T follicular helper cell (primary cell): ENCODE results near the gene PI4KA.

Experiments used
- DNase-seq: peaks from one replicate; pipeline ENCODE4 v3.0.0-alpha.2; 2020; ENCODE audit warnings: low read depth

Gene PI4KA

DNA sequence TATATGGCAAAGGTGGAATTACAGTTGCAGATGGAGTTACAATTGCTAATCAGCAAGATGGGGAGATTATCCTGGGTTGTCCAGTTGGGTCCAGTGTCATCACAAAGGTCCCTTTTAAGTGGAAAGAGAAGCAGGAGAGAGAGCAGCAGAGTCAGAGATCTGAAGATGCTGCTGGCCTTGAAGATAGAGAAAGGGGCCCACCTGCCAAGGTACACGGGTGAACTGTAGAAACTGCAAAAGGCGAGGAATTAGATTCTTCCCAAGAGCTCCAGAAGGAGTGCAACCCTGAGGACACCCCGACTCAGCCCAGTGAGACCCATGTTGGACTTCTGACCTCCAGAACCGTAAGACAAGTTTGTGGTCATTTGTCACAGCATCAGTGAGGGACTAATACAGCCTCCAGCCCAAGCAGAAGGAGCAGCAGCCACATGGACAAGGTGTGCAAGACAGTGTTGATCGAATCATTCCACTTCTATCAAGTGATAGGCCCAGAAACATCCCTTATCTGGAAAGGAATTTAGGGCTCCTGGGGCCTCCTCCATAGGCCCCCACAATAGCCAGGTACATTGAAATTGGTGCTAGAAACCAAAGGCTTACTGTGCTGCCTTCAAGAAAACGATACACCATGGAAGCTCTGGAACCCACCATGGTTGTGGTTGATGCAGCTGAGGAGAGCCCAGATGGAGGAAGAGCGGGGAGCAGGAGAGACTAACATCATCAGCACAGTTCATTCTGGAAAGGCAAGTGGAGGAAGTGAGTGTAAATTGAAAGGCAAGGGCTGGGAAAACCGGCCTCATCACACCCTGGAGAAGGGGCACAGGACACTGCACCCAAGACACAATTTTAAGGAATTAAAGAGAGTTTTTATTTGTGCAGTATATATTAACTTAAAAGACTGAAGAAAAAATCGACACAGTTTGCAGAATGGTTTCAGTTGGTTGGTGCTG lies 23.5 kb upstream of the PI4KA start:
- no peak for DNase-seq

DNA sequence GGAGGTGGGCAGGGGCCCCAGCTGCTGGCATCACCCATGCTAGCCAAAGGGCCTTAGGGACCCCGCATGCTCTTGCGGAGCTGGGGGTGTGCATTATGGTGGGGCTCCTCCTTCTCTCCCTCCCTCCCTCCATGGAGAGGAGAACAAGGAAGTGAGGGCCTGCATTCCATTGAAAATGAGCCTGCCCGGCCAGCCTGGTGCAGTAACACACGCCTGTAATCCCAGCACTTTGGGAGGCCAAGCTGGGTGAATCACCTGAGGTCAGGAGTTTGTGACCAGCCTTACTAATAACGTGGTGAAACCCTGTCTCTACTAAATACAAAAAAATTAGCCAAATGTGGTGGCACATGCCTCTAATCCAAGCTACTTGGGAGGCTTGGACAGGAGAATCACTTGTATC lies 22.6 kb upstream of the PI4KA start:
- no peak for DNase-seq

DNA sequence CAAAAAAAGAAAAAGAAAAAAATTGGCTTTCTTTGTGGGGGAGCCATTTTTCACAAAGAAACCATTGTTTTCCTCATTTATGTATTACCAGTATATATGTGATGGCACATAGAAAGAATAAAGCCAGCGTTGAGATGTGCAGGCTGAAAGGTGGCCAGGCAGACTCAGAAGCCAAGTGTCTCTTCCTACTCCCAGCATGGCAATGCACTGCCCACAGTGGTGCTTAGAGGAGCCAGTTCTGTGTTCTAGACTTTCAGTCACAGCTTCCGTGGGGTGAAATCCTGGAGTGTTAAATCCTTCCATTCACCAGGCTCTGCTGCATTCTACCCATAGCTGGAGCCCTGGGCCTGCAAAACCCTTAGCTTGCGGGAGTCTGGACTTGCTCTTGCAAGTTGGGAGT lies 19.1 kb upstream of the PI4KA start:
- no peak for DNase-seq

DNA sequence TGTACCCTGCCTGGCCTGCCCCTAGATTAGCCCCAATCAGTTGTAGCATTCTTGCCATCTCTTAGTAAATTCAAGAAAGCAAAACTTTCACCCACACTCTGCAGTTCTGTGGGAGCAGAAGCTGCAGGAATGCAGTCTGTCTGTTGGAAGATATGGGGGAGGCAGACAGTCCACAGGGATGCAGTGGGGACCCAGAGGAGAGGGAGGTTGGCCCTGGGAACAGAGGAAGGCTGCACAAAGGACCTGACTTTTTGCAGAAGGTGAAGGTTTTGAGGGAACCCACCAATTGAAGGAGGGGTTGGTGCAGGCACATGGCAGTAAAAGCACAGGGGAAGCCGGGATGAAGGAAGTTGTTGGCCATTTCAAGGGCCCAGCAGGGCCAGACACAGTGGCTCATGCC lies 16.7 kb upstream of the PI4KA start:
- DNase-seq, result no peak

DNA sequence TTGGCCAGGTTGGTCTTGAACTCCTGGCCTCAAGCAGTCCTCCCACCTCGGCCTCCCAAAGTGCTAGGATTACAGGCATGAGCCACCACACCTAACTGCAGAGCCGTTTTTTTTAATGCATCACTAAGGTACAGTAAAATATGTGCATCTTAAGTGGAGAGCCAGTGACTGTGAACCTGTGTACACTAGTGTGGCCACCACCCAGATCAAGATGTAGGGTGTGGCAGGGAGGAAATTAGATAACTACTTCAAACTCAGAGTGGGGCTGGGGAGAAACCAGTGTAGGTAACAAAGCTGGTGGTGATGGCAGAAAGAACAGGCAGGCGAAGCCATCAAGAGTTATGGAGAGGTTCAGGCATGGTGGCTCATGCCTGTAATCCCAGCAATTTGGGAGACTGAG lies 14.6 kb upstream of the PI4KA start:
- no peak for DNase-seq

DNA sequence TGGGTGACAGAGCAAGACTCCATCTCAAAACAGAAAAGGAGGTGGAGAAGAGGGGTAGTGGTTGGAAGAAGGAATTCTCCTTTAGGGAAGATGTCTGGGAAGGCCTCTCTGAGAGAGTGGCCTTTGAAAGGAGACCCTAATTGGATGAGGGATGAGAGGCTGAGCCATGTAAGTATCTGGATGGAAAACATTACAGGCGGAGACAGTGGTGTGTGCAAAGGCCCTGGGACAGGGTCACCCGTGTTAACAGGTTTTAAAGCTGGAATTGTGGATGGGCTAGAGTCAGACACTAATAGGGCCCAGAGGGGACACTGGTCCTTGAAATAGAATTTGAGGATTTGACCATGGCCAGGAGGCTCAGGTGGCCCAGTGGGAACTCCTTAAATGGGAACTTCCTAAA lies 10.6 kb upstream of the PI4KA start:
- no peak for DNase-seq

DNA sequence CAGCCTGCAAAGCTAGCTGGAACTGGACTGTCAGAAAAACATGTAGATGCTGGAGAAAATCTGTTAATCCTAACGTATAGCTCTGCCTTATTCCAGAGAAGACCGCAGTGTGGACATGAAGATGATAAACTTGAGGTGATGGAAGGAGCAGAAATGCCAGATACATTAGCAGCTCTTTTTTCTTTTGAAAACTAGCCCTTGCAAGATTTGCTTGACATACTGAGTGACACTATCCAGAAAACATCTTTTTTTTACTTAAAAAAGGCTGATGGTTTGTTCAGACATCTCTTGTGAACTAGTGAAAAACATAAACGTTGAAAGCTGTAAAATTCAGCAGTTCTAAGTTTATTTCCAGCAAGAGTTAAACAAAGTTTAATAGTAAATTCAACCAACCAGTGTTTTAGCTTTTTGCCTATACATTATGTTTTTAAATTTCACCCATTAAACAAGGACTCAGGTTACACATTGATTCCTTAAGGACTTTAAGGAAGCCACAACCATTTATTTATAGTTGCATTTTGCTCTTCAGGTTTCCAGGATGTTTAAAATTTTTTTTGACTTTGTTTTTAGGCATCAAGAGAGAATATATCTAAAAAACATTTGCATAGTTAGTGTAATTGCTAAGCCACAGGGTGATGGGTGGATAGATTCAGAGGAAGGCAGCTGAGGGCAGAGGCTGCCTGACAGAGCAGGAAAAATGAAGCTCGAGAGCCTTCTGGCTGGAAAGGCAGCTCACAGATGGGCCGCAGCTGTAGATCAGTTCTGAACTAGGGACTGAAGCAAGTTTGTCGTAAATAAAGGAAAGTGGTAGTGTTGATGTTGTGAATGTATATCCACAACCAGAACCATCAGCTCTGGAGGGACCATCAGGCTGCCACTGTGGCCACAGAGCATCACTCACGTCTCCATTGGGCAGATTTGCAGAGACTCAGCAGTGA lies 9.7 kb upstream of the PI4KA start:
- DNase-seq, result no peak

DNA sequence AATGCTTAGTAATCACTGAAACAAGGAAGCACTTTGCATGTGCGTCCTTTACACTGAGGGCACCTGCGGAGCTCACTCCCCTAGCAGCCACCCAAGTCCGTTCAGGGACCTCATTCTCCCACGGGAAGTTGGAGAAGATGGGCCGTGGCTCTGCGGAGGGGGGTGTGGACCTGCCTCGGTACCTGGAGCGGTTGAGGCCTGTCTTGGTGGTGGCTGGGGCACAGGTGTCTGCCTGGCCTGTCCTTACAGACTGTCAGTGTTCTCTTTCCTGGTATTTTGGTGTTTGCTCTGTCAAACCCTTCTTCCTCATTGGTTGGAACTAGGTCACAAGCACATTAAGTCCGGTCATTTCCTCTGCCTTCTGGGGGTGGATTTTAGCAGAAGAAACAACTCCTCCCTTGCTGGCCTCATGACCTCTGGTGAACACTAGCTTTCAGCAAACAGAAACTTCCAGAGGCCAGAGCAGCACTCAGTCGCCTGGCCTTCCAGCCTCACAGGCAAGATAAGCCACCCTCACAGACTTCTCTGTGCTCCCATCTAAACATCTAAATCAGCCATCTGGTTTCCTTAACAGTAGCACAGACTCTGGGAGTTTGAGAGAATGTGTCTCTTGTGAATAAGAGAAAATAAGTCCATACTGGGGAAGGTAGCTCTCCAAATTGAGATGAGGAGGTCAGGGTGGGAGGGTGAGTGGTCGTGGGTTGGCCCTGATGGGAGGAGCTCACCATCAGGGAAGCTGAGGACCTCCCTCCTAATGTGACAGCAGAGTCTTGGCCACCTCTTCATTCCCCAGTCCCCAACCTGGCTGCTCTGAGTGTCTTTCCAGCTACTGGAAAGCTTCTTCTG lies 8.8 kb upstream of the PI4KA start:
- no peak for DNase-seq

DNA sequence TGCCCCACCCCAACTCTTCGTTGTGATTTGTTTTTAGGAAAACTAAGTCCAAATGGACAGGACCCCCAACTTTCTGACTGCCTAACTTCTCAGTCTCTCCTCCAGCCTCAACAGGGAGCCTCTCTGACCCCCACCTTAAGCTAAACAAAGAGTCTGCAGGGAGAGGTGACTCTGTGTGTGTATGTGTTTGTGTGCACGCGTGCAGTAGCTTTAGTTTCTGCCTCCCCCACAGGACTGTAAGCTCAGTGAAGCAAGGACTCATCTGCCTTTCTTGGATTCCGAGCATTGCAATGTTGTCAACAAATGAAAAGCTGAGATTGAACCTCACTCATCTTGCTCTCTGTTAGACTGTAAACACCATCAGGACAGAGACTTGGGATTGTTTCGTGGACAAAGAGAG lies 8.1 kb upstream of the PI4KA start:
- no peak for DNase-seq

DNA sequence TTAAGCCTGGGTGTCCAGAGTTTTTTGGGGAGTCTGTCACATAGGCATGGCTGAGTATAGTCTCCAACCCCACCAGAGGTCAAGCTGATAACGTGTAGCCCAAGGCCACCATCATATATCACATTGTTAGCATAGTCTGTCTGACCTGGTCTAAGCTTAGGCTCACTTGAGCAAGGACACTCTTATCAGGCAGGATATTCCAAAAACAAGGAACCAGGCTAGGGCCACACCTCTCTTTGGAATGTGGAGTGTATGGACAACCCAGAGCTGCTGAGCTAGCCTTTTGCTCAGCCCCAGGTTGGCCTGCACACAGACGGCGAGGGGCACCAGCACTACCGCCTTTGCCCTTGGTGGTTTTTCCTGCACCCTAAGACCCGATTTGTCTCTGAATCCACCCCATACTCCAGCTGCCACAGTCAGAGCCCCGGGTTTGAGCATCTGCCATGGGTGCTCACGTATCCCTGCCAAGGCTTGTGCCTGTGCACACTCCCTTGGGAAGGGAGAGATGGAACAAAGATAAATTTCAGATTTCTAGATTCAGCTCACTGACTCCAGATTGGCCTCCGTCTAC lies 7.3 kb upstream of the PI4KA start:
- no peak for DNase-seq

DNA sequence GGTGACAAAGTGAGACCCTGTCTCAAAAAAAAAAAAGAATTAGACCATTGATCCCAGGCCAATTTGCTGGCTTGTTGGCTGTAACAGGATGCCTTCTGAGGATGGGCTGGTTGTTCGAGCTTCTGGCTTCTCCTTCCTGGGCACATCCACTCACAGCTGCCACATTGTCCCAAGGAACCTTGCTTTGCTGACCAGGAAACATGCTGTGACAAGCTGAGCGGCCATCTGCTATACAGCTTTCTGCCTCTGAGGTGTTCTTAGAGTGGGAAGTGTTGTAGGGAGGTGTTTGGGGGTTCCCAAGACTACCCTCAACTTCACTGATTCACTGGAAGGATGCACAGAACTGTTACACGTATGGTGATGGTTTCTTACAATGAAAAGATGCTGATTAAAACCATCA lies 6.7 kb upstream of the PI4KA start:
- DNase-seq, result no peak

DNA sequence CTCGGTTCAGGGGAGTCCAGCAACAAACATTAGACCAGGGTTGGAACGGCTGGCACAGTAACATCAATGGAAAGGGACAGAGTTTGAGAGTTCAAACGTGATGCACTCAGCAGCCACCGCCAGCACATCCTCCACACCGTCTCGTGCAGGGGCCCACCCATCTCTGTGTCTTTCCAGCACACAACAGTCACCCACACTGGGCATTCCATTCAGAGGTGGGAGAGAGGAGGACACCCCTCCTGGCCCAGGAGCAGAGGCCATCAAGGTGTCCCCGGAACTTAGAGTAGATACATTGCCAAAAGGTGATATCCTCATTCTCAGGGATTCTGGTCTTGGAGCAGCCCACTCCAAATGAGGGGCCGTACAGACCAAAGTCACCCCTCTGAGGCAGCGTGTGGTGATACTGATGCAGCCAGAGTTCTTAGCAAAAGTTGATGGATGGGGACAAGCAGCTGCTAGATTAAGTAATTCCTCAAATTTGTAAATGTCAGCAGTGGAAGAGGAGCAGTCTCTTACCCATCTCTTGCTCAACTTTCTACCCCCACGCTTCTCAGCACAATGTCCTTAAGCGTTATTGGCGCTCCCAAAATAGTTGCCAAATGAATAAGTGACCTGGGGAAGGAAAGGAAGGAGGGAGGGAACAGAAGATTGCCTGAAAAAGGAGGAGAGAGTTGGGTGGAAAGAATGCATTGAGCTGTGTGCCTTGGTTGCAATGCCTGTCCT lies 5.7 kb upstream of the PI4KA start:
- DNase-seq, result no peak

DNA sequence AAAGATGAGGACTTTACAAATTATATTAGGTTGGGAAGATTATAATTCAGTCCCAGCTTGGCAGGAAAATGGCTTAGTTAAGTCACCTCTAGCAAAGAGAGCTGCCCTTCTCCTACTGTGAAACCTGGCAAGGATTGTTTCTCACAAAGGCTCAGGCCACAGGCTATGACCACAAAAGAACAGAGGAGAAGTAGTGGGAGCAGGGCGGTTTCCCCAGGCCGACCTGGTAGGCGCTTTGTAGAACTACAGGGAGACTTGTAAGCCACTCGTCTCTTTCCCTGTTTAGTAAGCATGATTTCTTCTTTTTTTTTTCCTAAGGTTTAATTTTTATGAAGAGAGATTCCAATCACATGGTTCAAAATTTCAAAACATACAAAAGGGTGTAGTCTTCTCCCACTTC lies 4.8 kb upstream of the PI4KA start:
- no peak for DNase-seq

DNA sequence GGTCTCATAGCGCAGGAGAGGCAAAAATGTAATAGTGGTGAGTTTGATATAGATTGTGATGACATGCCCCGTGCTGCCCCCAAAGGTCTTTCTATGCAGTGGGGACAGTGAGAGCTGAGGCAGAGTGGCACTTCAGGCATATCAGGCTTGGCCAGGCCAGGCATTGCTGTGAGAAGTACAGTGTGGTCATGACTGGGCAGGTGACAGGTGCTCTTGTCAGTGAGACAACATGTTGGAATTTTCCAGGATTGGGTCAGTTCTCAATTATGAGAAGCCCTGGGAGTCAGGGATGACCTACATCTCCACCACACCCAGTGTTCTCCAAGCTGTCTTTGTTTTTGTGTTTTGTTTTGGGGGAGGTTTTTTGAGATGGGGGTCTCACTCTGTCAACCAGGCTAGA lies 3.9 kb upstream of the PI4KA start:
- DNase-seq, result no peak

DNA sequence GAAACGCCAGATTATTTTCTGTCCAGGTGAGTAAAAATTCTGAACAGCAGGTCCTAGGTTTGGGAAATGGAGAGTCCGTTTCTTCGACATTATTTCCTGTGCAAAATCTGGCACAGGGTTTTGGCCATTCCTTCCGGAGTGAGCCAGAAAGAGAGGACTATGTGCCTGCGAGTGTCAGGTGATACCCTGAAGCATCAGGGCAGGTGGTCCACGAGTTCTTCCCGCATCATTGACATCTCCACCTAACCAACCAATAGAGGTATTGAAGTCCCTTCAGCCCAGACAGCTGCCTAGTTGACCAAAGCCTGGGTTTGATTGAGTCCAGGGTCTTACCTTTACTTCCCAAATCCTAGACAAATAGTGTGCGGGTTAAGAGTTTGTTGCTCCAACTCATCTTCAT lies 1.0 kb upstream of the PI4KA start:
- no peak for DNase-seq

DNA sequence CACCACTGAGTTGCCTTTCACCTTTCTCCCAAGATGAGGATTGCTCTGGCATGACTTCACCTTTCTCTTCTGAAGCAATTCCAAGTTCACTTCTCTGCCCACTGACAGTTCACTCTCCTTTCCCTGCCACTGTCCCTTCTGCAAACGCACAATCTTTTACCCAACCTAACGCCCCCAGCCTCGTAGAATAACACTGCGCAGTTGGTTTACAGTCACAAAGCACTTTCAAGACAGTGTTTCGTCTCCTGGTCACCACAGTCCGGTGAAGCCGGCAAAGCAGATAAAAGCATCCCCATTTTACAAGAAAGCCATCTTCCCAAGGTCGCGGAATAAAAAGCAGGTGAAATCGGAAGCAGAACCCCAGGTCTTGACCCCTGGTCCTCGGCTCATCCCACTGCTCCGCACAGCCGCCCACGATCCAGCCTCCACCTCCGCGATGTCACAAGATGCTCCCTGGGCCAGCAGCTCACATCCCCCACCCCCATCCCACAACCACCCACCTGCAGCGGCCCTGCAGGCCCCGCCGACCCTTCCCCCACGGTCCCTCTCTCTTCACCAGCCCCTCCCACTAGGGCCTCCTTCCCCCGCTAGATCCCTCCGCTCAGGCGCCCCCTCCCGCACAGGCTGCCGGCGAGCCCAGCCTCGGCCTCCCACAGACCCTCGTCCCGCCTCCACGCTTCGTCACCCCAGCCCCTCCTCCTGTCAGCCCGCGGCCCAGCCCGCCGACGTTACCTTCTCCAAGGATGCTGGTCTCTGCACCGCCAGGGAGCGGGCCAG lies 585 bp downstream of the PI4KA start:
- peak; percentile 68 for DNase-seq

DNA sequence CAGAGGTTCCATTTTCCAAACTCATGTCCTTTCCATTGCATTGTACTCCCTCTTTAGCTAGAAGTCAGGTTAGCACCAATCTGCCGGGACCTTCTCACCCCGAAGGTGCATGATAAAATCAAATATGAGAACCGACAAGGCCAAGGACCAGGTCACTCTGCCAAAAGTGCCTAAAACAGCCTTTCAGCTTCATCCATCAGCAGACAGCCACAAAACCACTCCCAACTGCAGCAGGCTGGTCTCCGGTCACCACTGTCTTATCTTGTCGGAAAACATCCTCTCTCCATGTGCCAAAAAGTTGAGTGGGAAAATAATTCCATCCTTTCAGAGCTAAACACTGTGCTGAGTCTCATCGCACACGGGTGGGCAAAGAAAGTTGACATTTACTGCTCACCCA lies 1.4 kb downstream of the PI4KA start:
- DNase-seq, result no peak

DNA sequence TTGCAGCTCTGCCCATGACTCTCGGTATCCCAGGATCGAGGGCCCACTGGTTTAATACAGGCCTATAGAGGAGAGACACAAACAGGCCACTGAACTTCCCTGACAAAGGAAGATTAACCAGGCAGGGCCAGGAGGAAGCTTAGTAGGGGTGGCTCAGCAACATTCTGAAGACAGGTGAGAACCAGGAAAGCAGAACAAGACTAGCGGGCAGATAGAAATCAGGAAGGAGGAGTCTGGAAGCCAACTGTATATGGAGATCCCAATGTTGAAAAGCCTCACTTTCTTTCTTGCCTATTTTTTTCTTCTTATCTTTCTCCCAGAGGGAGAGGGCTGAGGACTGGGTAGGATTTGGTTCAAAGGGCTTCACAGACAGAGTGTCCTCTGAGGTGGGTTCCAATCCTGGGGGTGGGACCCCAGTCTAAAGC lies 5.4 kb downstream of the PI4KA start:
- no peak for DNase-seq

DNA sequence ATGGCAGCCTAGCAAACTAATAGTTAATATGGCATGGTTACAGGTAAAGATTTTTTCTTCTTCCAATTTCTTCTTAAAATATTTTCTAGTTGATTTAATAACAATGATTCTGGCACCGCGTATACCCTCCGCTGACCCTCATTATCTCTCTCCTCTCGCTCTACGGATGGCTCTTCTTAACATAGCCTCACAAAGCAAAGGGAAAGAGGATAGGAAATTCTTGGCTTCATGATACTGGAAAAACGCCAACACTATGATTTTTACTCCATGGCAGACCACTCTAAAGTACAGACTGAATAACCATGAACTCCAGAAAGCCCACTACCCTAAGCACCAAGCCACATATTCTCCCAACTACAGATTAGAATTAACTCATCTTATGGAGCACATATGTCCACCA lies 6.1 kb downstream of the PI4KA start:
- no peak for DNase-seq

DNA sequence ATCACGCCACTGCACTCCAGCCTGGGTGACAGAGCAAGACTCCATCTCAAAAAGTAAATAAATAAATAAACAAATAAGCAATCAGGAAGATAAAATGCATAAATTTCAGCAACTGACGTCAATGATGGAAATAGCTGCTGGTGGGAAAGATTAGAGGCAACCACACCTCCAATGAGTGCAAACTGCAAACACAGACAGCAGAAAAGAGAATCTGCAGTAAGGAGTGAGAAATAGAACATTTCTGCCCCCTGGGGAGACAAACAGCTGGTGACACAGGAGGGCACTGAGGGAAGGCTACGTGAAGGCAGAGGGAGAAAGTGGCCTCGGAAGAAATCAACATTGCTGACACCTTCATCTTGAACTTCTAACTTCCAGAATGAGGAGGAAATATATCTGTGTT lies 6.5 kb downstream of the PI4KA start:
- no peak for DNase-seq
